Measurements from ENCODE around the gene HACD2.
A peak's percentile ranks its signal among the peaks of the same experiment; 100 is the strongest.

HACD2 gene

DNA sequence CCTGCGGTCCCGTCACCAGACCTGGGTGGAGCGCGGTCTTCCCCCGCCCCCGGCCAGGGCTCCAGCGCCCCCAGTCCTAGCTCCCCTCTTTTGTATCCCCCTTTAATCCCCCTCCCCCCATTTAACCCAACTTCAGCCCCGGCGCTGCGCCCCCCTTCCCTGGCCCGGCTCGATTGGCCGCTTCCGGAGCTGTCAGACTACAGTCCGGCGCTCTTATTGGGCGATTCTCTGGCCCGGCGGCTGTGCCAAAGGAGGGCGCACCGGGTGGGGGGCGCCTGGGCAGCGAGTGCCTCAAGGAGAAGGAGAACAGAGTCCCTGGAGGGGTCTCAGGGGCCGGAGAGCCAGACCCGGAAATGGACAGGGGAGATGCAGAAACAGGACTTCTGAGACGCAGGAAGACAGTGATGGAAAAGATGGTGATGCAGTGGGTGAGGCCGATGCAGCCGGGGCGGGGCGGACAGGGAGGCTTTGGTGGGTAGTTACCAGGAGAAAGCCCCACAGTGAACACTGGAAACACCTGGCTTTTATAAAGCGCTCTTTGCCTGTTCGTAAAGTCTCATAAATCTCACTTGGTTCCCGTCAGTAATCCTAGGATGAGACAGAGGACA is 134.8 kb downstream of the HACD2 start:
- peak overlapping the region; percentile 60 for H3K4me3 ChIP-seq (ENCODE audit: control insufficient read depth, low read depth, low read length)
- no peak for DNase-seq (ENCODE audit: low read depth)
- no peak for TF ChIP-seq CTCF (IDR thresholded peaks at IDR 0.05; ENCODE audit: control insufficient read depth, insufficient read depth, low read depth, low read length, missing control alignments)

DNA sequence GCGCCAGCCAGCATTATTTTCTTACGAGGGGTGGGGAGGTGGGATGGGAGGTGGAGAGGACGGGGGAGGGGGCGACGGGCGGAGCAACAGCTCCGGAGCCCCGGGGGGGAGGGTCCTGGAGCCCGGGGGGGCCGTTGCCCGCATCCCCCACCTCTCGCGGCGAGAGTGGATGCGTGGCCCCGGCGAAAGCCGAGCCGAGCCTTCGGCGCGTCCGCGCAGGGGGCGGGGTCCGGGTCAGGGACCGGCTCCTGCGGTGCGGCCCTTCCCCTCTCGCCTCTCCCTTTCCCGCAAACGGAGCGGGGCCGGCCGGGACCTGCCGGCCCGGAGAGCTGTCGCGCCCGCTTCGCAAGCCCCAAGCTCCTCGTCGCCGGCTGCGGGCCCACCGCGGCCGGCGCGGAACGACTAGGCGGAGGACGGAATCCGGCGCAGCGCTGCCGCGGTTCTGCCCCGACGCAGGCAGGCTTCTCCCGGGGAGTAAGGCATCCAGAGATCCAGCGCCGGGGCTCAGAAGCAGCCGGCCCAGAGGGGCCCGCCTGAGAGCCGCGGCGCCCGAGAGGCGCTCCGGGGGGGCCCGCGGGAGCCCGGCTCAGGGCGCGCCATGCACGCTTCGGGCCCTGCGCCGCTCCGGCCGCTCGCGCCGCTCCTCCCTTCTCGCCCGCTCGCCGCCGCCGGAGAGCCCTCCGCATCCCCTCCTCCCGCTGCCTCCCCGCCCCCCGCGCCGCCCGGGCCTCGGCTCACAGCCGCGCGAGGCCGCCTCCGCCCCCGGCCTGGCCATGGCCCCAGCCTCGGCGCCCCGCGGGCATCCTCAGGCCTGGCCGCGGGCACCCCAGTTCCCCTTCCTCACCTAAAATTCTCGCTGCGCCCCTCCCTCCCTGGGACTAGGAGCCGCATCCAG is 135.5 kb downstream of the HACD2 start:
- no peak for TF ChIP-seq CTCF (IDR thresholded peaks at IDR 0.05; ENCODE audit: control insufficient read depth, insufficient read depth, low read depth, low read length, missing control alignments)
- H3K4me3 ChIP-seq (ENCODE audit: control insufficient read depth, low read depth, low read length), result peak overlapping the region; percentile 60
- no peak for DNase-seq (ENCODE audit: low read depth)

- no peak for TF ChIP-seq CTCF (IDR thresholded peaks at IDR 0.05; ENCODE audit: control insufficient read depth, insufficient read depth, low read depth, low read length, missing control alignments)
- peak within 1 kb of the TSS; percentile 60 for H3K4me3 ChIP-seq (ENCODE audit: control insufficient read depth, low read depth, low read length)
- DNase-seq (ENCODE audit: low read depth), result no peak
Measured at GRCh38 chr3:123448536-123449101, 136.2 kb downstream of the HACD2 start, which contains the start of gene ADCY5. TSS of gene ADCY5 (minus strand) at chr3:123449090. CDS start at chr3:123448545, 545 bp downstream.

DNA sequence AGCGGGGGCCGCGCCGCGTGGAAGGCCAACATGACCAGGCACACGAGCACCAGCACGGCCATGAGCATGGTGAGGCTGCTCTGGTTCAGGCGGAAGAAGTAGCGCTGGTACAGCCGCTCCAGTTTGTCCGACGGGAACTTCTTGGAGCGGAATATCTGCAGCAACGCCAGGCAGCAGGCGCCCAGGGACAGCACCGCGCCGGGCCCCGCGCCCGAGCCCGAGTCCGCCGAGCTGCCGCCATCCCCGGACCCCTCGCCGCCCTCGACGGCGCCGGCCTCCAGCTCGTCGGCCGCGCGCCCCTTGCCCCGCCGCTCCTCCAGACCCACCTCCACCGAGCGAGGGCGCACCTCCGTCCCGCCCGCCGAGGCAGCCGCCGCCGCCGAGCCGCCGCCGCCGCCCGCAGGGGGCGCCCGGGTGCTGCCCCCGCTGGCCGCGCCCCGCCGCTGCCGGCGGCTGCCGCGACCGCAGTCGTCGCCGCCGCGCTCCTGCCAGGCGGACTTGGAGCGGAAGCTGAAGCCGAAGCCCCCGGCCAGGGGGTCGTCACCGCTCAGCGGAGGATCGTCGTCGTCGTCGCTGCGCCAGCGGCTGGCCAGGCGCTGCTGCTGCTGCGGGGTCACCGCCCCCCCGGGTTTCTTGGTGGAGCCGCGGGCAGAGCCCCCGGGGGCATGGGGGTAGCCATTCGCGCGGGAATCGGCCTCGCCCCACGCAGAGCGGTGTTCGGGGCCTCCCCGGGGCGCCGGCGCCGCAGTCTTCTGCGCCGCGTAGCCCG is 136.9 kb downstream of the HACD2 start:
- DNase-seq (ENCODE audit: low read depth), result no peak
- H3K4me3 ChIP-seq (ENCODE audit: control insufficient read depth, low read depth, low read length), result no peak overlapping the region
- TF ChIP-seq CTCF (IDR thresholded peaks at IDR 0.05; ENCODE audit: control insufficient read depth, insufficient read depth, low read depth, low read length, missing control alignments), result no peak

GRCh38 chr3:123447416-123447748 is 137.5 kb downstream of the HACD2 start:
- DNase-seq (ENCODE audit: low read depth), result no peak
- no peak overlapping the region for H3K4me3 ChIP-seq (ENCODE audit: control insufficient read depth, low read depth, low read length)
- TF ChIP-seq CTCF (IDR thresholded peaks at IDR 0.05; ENCODE audit: control insufficient read depth, insufficient read depth, low read depth, low read length, missing control alignments), result no peak

- DNase-seq (ENCODE audit: low read depth), result no peak
- TF ChIP-seq CTCF (IDR thresholded peaks at IDR 0.05; ENCODE audit: control insufficient read depth, insufficient read depth, low read depth, low read length, missing control alignments), result no peak
- no peak overlapping the region for H3K4me3 ChIP-seq (ENCODE audit: control insufficient read depth, low read depth, low read length)
Measured at GRCh38 chr3:123446610-123447109, 138.2 kb downstream of the HACD2 start.
